CD14-positive monocyte (primary cell): Measurements from ENCODE around the gene PAAF1. TPM values are rescaled to one million over a fixed set of nuclear protein-coding genes. Genes with fewer than 3 reads are reported as not detected.
A peak's percentile ranks its signal among the peaks of the same experiment; 100 is the strongest.

Experiments used
- DNase-seq, 3 donors: peaks; one replicate each; pipeline ENCODE4 v3.0.0-alpha.2; 2011 to 2022
- H2AFZ ChIP-seq: 2 replicates; pipeline ENCODE4 v1.6.0; 2012; ENCODE audit warnings: mild to moderate bottlenecking, low read depth, low read length, inconsistent platforms; ENCODE audit not compliant: insufficient read depth, poor library complexity, severe bottlenecking
- H3K27ac ChIP-seq, 2 donors: 1 replicate in 1 of 2; 2 replicates in 1 of 2; pipeline ENCODE4 v1.5.1; 2012 to 2013; ENCODE audit warnings: low read length in 2 of 2, control low read depth in 1 of 2, inconsistent platforms in 1 of 2, low read depth in 1 of 2, mild to moderate bottlenecking in 1 of 2
- H3K27me3 ChIP-seq, 2 donors: one replicate each; pipeline versions ENCODE4 v1.6.0 to v1.6.1; 2011 to 2013; ENCODE audit warnings: low read length in 2 of 2; ENCODE audit not compliant: control insufficient read depth in 2 of 2, insufficient read depth in 2 of 2
- H3K36me3 ChIP-seq, 2 donors: replicated peaks in 1 of 2; 1 replicate in 1 of 2; 2 replicates in 1 of 2; pipeline versions ENCODE4 v1.5.1 to v1.6.1; 2012 to 2013; ENCODE audit warnings: low read length in 2 of 2, control low read depth in 1 of 2, inconsistent platforms in 1 of 2, mild to moderate bottlenecking in 1 of 2; ENCODE audit not compliant: insufficient read depth in 2 of 2, control insufficient read depth in 1 of 2
- H3K4me1 ChIP-seq, 2 donors: 1 replicate in 1 of 2; 2 replicates in 1 of 2; pipeline versions ENCODE4 v1.5.1 to v1.6.1; 2012 to 2013; ENCODE audit warnings: low read length in 2 of 2, control low read depth in 1 of 2, inconsistent platforms in 1 of 2, mild to moderate bottlenecking in 1 of 2, moderate library complexity in 1 of 2; ENCODE audit not compliant: insufficient read depth in 2 of 2, control insufficient read depth in 1 of 2
- H3K4me2 ChIP-seq: replicated peaks from 2 replicates; pipeline ENCODE3; 2012; ENCODE audit warnings: low read length, moderate library complexity, mild to moderate bottlenecking; ENCODE audit not compliant: poor library complexity, severe bottlenecking; ENCODE audit errors: extremely low read depth
- H3K4me3 ChIP-seq, 3 experiments: fragments of 200-600 bp in 1 of 3; sonication (generic) in 1 of 3; replicated peaks in 1 of 3; 1 replicate in 2 of 3; 2 replicates in 1 of 3; pipeline ENCODE4 v1.5.1; 2011 to 2013; ENCODE audit warnings: low read length in 3 of 3, mild to moderate bottlenecking in 3 of 3, control low read depth in 2 of 3, low read depth in 2 of 3, inconsistent platforms in 1 of 3, moderate library complexity in 1 of 3
- H3K79me2 ChIP-seq: 2 replicates; pipeline ENCODE4 v1.6.0; 2012; ENCODE audit warnings: mild to moderate bottlenecking, control low read depth, inconsistent platforms, low read length, moderate library complexity; ENCODE audit not compliant: insufficient read depth
- H3K9ac ChIP-seq: 2 replicates; pipeline ENCODE4 v1.6.0; 2017; ENCODE audit warnings: low read length, mild to moderate bottlenecking; ENCODE audit not compliant: insufficient read depth, poor library complexity, severe bottlenecking
- H3K9me3 ChIP-seq, 2 donors: replicated peaks in 1 of 2; 1 replicate in 1 of 2; 2 replicates in 1 of 2; pipeline versions ENCODE4 v1.5.1 to v1.6.1; 2012 to 2013; ENCODE audit warnings: low read length in 2 of 2, control low read depth in 1 of 2; ENCODE audit not compliant: control insufficient read depth in 1 of 2, insufficient read depth in 1 of 2
- H4K20me1 ChIP-seq: 2 replicates; pipeline ENCODE4 v1.6.0; 2012; ENCODE audit warnings: mild to moderate bottlenecking, low read length, control low read depth, moderate library complexity; ENCODE audit not compliant: insufficient read depth
- H3K27ac Mint-ChIP-seq, 7 donors: one replicate each; pipeline ENCODE4 v1.8.0; 2020; ENCODE audit warnings: mild to moderate bottlenecking in 7 of 7, mixed read lengths in 7 of 7, moderate library complexity in 6 of 7, inconsistent platforms in 2 of 7
- H3K27me3 Mint-ChIP-seq, 3 donors: one replicate each; pipeline ENCODE4 v1.8.0; 2021 to 2022; ENCODE audit warnings: low read depth in 3 of 3, mild to moderate bottlenecking in 3 of 3, mixed read lengths in 3 of 3, moderate library complexity in 3 of 3, inconsistent platforms in 1 of 3
- H3K36me3 Mint-ChIP-seq, 2 donors: one replicate each; pipeline ENCODE4 v1.8.0; 2020; ENCODE audit warnings: mixed read lengths in 2 of 2, inconsistent platforms in 1 of 2, mild to moderate bottlenecking in 1 of 2
- H3K4me1 Mint-ChIP-seq: one replicate; pipeline ENCODE4 v1.8.0; 2020; ENCODE audit warnings: mild to moderate bottlenecking, mixed read lengths
- H3K4me3 Mint-ChIP-seq, 2 donors: one replicate each; pipeline ENCODE4 v1.8.0; 2020; ENCODE audit warnings: mild to moderate bottlenecking in 2 of 2, mixed read lengths in 2 of 2, moderate library complexity in 1 of 2
- H3K9me3 Mint-ChIP-seq, 7 donors: one replicate each; pipeline ENCODE4 v1.8.0; 2020 to 2022; ENCODE audit warnings: mixed read lengths in 7 of 7, mild to moderate bottlenecking in 6 of 7, moderate library complexity in 6 of 7, inconsistent platforms in 2 of 7
- CTCF ChIP-seq: fragments of 200-600 bp; IDR thresholded peaks from one replicate; pipeline ENCODE4 v1.8.0; 2022; ENCODE audit warnings: antibody characterized with exemption, mild to moderate bottlenecking
- WGBS: methylation state at CpG from one replicate; pipeline ENCODE4 v1.1.5; 2013; ENCODE audit warnings: missing lambda C conversion rate; ENCODE audit not compliant: insufficient coverage; 5-methylcytosine and 5-hydroxymethylcytosine counted together
- intact Hi-C, 2 donors: fragments of 100-400 bp; cut with micrococcal nuclease; formaldehyde crosslinking; loops; one replicate each; pipeline versions ENCODE4 v1.15.0 to v1.15.1; 2023
- polyA plus RNA-seq, 3 donors: library from polyadenylated mRNA; depleted of rRNA in 1 of 3; unstranded in 2 of 3; stranded (reverse) in 1 of 3; fragments of 300-500 nt in 2 of 3; fragments of >200 nt in 1 of 3; fragmentation: Illumina TruSeq in 2 of 3; gene quantifications; 1 replicate in 2 of 3; 2 replicates in 1 of 3; pipeline ENCODE4 v1.2.3, GENCODE V29; 2012 to 2021

PAAF1 gene
- polyA plus RNA-seq, 3 donors, result 12.0 to 13.7 (median 12.9) TPM

- Mint-ChIP-seq H3K4me1 (peaks cover 73% of the 10 kb centered on the region), H3K27me3 (peaks cover 0 to 2% (median 0%) of the 10 kb centered on the region in 3 donors), H3K4me3 (peak overlapping the region; percentile 99 to 100), H3K27ac (peak overlapping the region; percentile 97 to 100 (median 99)), H3K36me3 (peaks cover 57 to 71% of the 10 kb centered on the region in 2 donors), H3K9me3 (peaks cover 0 to 3% (median 0%) of the 10 kb centered on the region in 7 donors)
- TF ChIP-seq CTCF, result no peak
- Histone ChIP-seq H3K4me2 (peak overlapping the region; percentile 99), H3K4me3 (peak overlapping the region; percentile 71 to 97 (median 96)), H3K9me3 (no peaks in the 10 kb centered on the region), H3K27ac (peak overlapping the region; percentile 96 to 98), H4K20me1 (peaks cover 71% of the 10 kb centered on the region), H3K27me3 (no peaks in the 10 kb centered on the region), H2AFZ (peak overlapping the region; percentile 3), H3K79me2 (peaks cover 62% of the 10 kb centered on the region), H3K9ac (peak overlapping the region; percentile 89), H3K36me3 (peaks cover 48 to 63% of the 10 kb centered on the region in 2 donors), H3K4me1 (peaks cover 70 to 91% of the 10 kb centered on the region in 2 donors)
- intact Hi-C loops, result loop anchor here in 1 of 2 donors (5.0 kb wide), 2 partner anchors 42 to 192 kb away; partner anchors contain the start of genes C2CD3 and PPME1
- WGBS, result 55% methylated on average over 1 of the region's 6 CpGs
- peak; percentile 65 to 72 (median 69) for DNase-seq
Observed at GRCh38 chr11:73980001-73980961, 103.5 kb downstream of the PAAF1 start.

Other genes starting within 250 kb of the PAAF1 start
- gene PLEKHB1, start 230.4 kb upstream of the PAAF1 start, polyA plus RNA-seq, result under 1 TPM; 0.05 to 0.88 (median 0.25) TPM
- gene RAB6A, start 115.9 kb upstream of the PAAF1 start, polyA plus RNA-seq, result 10 to 100 TPM; 38.3 to 91.3 (median 78.6) TPM
- 10 to 100 TPM; 17.8 to 43.1 (median 42.9) TPM for gene MRPL48, start 89.1 kb upstream of the PAAF1 start, polyA plus RNA-seq
- gene COA4, start 153 bp upstream of the PAAF1 start, polyA plus RNA-seq, result 10 to 100 TPM; 46.6 to 57.7 (median 53.4) TPM
- gene DNAJB13, start 74.0 kb downstream of the PAAF1 start, polyA plus RNA-seq, result not detected
- gene UCP2, start 105.8 kb downstream of the PAAF1 start, polyA plus RNA-seq, result 100 to 1,000 TPM; 496 to 665 (median 649) TPM
- gene UCP3, start 132.1 kb downstream of the PAAF1 start, polyA plus RNA-seq, result 1 to 10 TPM in 1 of 3 donors, not detected in 2; 3.8 TPM